HG02678 (cell line): ENCODE measurements around the gene ACOT9.
"Not testable (repeated sequence)": the region's sequence is repeated elsewhere in the genome, so short reads cannot be mapped to it uniquely, and the experiment has no call there.

ENCODE experiments used
- ATAC-seq: cut with Tn5 transposase; IDR thresholded peaks from one replicate; pipeline ENCODE4 v1.9.1; 2021; ENCODE audit warnings: mild to moderate bottlenecking, moderate library complexity; ENCODE audit not compliant: unreplicated experiment

The ACOT9 gene, protein sequence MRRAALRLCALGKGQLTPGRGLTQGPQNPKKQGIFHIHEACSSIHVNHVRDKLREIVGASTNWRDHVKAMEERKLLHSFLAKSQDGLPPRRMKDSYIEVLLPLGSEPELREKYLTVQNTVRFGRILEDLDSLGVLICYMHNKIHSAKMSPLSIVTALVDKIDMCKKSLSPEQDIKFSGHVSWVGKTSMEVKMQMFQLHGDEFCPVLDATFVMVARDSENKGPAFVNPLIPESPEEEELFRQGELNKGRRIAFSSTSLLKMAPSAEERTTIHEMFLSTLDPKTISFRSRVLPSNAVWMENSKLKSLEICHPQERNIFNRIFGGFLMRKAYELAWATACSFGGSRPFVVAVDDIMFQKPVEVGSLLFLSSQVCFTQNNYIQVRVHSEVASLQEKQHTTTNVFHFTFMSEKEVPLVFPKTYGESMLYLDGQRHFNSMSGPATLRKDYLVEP

GRCh38 chrX:23742697-23743622, at the start of gene ACOT9:
Gene ACOT9 (minus strand): TSS chrX:23743276. CDS start chrX:23743144, 132 bp downstream.
- ATAC-seq, result peak; percentile 98

DNA sequence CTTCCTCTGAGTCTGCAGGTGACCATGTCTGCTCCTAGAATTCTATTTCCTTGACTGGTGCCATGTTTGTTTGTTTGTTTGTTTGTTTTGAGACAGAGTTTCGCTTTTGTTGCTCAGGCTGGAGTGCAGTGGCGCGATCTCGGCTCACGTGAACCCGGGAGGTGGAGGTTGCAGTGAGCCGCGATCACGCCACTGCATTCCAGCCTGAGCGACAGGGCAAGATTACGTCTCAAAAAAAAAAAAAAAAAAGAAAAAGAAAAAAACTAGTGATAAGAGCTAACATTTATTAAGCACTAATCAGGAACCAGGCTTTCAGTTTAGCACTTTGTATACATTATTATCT, 47.0 kb upstream of the ACOT9 start:
- no peak for ATAC-seq

DNA sequence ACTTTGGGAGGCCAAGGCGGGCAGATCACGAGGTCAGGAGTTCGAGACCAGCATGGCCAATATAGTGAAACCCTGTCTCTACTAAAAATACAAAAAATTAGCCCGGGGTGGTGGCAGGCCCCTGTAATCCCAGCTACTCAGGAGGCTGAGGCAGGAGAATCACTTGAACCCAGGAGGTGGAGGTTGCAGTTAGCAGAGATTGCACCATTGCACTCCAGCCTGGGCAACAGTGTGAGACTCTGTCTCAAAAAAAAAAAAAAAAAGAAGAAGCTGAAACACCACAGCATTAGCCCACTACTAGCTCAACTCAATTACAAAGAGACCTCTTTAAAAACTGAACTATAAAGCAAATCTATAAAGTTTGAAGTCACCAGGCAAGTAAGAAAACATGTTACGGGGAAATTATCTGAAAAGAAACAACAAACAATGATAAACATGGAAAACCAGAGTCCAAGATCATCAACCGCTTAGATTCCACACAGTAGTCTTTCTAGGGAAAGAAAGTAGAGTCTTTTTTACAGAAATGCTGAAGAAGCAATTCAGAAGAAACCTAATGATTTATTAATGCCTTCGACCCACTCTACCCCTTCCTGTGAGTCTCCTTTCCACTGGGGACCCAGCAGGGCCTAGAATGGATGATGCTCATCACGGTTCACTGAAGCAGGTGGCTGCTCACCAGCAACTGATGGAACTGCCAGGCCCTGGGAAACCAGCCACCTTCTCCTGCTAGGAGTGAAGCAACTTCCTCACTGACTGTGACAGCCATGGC, 46.5 kb upstream of the ACOT9 start:
- no peak for ATAC-seq

DNA sequence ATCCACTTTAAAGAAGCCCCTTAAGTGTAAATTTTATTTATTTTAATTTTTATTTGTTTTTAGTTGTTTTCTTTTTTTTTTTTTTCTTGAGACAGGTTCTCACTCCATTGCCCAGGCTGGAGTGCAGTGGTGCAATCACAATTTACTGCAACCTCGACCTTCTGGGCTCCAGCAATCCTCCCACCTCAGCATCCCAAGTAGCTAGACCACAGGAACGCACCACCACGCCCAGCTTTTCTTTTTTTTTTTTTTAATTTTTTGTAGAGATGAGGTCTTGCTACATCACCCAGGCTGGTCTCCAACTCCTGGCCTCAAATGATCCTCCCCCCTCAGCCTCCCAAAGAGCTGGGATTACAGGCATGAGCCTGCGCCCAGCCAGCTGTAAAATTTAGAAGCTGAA, 45.9 kb upstream of the ACOT9 start:
- ATAC-seq, result no peak

DNA sequence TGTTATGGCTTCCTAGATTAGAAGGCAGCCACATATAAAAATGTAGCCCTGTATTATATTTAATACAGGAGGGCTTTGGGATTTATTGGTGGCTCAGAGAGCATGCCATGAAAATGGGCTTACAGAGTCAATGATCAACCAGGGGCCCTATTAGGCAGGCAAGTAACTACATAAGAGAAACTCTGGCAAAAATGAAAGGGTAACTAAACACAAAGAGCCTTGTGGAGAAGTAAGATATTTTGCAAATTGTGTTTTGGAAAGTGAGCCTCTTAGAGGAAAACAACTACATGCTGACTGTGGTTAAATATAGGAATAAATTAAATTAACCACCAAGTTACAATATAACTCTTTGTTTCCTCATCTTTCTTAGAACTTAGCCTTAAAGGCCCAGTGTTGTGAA, 45.4 kb upstream of the ACOT9 start:
- ATAC-seq, result no peak

DNA sequence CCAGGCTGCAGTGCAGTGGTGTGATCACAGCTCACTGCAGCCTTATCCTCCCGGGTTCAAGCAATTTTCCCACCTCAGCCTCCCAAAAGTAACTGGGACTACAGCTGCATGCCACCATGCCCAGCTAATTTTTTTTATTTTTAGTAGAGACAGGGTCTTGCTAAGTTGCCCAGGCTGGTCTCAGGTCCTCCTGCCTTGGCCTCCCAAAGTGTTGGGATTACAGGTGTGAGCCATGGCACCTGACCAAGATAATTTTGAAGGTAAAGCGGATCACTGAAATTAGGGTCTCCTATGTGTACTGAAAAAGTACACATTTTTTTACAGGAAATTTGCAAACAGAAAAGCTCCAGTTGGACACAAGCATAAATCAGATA, 44.7 kb upstream of the ACOT9 start:
- no peak for ATAC-seq

DNA sequence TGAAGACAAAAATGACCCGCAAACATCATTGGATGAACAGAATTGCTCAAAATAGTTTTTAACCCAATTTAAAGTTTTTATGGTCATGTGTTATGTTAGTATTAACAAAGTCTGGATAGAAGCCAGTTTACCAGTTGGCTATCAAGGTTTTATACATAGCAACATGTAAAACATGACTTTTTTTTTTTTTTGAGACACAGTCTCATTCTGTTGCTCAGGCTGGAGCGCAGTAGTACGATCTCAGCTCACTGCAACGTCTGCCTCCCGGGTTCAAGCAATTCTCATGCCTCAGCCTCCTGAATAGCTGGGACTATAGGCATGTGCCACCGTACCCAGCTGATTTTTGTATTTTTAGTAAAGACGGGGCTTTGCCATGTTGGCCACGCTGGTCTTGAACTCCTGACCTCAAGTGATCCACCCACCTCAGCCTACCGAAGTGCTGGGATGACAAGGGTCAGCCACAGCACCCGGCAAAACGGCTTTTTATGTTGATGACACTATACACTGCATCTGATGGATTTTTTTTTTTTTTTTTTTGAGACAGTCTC, 43.3 kb upstream of the ACOT9 start:
- no peak for ATAC-seq

- ATAC-seq, result no peak
Measured at GRCh38 chrX:23785580-23785979, 42.5 kb upstream of the ACOT9 start.

DNA sequence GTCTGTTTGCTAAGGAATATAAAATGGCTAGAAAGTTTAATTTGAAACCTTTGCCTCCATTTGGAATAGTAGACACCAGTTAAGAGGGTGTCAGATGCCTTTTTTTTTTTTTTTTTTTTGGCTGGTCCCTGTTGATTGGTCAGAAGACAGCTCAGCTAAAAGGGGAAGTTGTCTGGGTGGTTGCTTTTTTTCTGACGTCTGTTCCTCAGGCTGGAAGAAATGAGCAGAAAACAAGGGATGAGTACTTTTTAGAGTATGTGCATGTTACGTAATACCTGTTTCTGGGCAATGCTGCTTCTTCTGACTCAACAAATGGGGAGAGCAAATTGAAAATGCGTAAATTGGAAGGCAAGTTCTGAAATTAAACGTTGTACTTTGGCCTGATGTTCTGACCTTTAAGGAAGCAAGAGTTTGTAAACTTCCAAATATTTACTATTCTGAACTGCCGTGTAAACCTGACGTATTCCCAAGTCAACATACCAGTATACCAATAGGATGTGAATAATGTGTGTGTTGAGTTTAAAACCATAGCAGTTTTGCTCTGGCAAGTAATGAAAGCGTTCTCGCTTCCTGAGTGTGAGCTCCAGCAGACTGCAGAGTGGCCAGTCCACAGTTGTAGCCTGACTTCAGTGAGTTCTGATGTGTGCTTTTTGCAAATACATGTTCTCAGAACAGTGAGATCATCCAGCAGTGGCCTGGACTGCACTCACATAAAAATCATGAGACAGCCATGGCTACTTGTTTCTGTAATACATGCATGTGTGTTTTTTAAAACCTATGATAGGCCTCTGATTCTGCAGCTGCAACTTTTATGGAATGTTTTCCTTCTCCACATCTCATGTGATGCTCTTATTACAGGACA, 41.6 kb upstream of the ACOT9 start:
- no peak for ATAC-seq

- no peak for ATAC-seq
Measured at GRCh38 chrX:23783589-23784469, 40.8 kb upstream of the ACOT9 start.

- ATAC-seq, result peak; percentile 86
Measured at GRCh38 chrX:23782863-23783588, 40.0 kb upstream of the ACOT9 start, which contains the start of gene SAT1. Gene SAT1 (plus strand): TSS chrX:23783173. CDS start chrX:23783352, 179 bp downstream.

DNA sequence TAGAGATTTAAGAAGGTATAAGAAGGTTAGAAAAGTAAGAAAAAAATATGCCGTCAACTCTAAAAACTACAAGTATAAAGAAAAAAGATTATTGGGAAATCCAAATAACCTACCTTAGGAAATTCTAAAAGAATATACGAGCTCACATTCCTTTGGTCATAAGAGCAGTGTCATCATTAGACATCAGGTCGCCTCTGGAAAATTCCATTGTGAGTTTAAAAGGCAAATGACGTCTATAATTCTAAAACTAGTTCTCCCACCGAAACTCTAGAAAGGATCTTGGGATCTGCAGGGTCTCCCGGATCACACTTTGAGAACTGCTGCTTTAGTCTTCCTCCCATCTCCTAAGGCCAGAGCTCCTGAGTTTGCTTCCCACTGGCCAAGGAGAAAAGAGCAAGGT, 39.4 kb upstream of the ACOT9 start:
- ATAC-seq, result no peak

DNA sequence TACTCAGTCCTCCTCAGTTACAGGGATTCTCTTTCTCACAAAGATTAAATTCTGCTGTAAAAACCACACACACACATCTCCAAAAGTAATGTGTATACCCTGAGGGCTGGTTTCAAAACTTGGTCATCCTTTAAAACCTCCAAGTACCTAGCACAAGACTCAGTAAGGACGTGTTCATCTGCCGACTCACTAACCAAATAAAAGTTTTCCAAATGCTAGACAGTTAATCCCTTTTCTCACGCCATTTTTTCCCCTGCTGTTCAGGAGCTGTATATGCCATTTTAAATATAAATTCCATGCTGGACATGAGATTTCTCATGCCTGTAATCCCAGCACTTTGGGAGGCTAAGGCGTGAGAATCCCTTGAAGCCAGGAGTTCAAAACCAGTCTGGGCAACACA, 35.9 kb upstream of the ACOT9 start:
- no peak for ATAC-seq

DNA sequence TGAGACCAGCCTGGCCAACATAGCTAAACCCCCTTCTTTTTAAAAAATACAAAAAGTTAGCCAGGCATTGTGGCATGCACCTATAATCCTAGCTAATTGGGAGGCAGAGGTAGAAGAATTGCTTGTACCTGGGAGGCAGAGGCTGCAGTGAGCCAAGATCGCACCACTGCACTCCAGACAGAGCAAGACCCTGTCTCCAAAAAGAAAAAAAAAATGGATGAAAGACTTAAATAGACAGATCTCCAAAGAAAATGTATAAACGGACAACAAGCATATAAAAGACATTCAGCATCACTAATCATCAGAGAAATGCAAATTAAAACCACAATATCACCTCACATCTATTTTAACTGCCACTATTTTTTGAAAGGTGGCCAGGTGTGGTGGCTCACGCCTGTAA, 33.3 kb upstream of the ACOT9 start:
- ATAC-seq, result no peak

DNA sequence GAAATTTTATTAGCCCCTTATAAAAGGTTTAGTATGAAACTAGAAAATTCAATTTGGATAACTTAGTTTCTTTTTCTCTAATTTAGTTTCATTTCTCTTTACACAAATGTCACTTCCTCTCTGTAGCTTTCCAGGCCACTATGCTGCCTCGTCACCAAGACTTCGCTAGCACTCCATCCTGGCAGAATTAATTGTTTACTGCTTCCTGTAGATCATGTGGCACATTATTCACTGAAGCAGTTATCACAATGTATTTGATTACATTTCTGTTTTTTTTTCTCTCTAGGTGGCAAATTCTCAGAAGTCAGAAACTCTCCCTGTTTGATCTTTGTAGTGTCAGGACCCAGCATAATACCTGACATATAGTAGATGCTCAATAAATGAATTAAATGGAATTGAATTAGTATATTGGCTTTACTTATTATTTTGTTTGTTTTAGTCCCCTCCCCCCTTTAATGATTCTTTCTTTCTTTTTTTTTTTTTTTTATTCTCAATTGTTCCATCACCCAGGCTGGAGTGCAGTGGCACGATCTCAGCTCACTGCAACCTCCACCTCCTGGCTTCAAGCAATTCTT, 30.6 kb upstream of the ACOT9 start:
- ATAC-seq, result peak; percentile 85

- not testable (repeated sequence) for ATAC-seq
Measured at GRCh38 chrX:23771086-23771485, 28.0 kb upstream of the ACOT9 start.

DNA sequence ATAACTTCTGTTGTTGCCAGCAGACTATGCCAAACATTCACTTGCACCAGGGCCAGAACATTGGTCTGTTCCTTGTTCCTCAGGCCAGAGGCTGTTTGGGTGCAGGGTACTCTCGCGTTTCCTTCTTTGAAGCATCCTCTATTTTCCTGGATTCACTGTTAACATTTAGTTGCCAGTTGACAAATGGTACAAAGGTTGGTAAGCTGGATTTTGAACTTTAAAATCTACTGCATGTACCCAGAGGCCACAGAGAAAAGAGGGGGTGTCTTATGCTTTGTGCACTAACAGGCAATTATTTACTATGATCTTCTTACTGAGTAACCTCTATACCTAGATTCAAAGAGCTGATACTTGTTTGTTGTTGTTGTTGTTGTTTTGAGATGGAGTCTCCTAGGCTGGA, 27.1 kb upstream of the ACOT9 start:
- ATAC-seq, result no peak
